GM23338 (cell line): ENCODE measurements around the gene OR8B12.

Experiments
- EZH2 ChIP-seq: fragments of 200-600 bp; sonication (generic); IDR thresholded peaks from one replicate; pipeline ENCODE4 v1.8.0; 2017; ENCODE audit warnings: antibody characterized with exemption, mild to moderate bottlenecking, low read depth; ENCODE audit not compliant: unreplicated experiment
- EZH2phosphoT487 ChIP-seq: fragments of 200-600 bp; sonication (generic); IDR thresholded peaks from one replicate; pipeline ENCODE4 v1.8.1; 2018; ENCODE audit warnings: antibody characterized with exemption; ENCODE audit not compliant: unreplicated experiment
- JUNB ChIP-seq: IDR thresholded peaks from one replicate; pipeline ENCODE4 v1.6.1; 2016; ENCODE audit warnings: antibody characterized with exemption; ENCODE audit not compliant: unreplicated experiment
- POLR2AphosphoS5 ChIP-seq: IDR thresholded peaks from 2 replicates; pipeline ENCODE4 v1.6.1; 2016; ENCODE audit warnings: antibody characterized with exemption, low read depth
- STAT1 ChIP-seq: IDR thresholded peaks from one replicate; pipeline ENCODE4 v1.6.1; 2016; ENCODE audit warnings: antibody characterized with exemption; ENCODE audit not compliant: unreplicated experiment
- ZNF114 ChIP-seq: fragments of 250-450 bp; sonication (Bioruptor Pico); IDR thresholded peaks from 2 replicates; pipeline ENCODE4 v1.5.0; 2020; ENCODE audit warnings: mild to moderate bottlenecking, moderate library complexity
- TF ChIP-seq, protein P1 (sequence below), 2 experiments: fragments of 200-600 bp in 1 of 2; sonication (generic) in 1 of 2; conservative IDR thresholded peaks; 2 replicates each; pipeline versions ENCODE4 v1.5.1 to v1.6.1; 2016 to 2017; ENCODE audit warnings: antibody characterized with exemption in 2 of 2, low read depth in 2 of 2, mild to moderate bottlenecking in 2 of 2, moderate library complexity in 1 of 2
- TF ChIP-seq, protein P2 (sequence below): IDR thresholded peaks from one replicate; pipeline ENCODE4 v1.6.1; 2018; ENCODE audit warnings: antibody characterized with exemption; ENCODE audit not compliant: unreplicated experiment
- TF ChIP-seq, protein P3 (sequence below): IDR thresholded peaks from 2 replicates; pipeline ENCODE4 v1.6.1; 2016; ENCODE audit warnings: antibody characterized with exemption

DNA sequence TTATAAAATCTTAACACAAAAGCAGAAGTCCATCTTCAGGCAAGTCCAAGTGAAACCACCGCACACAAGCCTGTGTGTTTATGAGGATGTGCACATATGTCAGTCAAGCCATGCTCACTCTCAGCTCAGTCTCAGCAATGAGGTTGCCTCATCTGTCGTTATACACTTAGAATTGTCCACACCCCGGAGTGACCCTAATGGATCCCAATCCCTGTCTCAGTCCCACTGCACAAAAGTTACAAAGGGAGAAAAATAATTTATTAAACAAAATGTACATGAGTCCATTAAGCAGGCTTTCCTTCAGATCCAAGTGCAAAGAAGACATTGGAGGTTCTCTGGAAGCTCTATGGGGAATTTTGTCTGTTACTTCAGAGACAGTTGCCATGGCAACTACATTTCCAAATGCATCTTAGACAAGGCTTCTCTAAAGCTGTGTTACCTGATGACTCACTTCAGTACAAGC is 24.4 kb downstream of the OR8B12 start:
- TF ChIP-seq, protein P1, sequence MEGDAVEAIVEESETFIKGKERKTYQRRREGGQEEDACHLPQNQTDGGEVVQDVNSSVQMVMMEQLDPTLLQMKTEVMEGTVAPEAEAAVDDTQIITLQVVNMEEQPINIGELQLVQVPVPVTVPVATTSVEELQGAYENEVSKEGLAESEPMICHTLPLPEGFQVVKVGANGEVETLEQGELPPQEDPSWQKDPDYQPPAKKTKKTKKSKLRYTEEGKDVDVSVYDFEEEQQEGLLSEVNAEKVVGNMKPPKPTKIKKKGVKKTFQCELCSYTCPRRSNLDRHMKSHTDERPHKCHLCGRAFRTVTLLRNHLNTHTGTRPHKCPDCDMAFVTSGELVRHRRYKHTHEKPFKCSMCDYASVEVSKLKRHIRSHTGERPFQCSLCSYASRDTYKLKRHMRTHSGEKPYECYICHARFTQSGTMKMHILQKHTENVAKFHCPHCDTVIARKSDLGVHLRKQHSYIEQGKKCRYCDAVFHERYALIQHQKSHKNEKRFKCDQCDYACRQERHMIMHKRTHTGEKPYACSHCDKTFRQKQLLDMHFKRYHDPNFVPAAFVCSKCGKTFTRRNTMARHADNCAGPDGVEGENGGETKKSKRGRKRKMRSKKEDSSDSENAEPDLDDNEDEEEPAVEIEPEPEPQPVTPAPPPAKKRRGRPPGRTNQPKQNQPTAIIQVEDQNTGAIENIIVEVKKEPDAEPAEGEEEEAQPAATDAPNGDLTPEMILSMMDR (conservative IDR thresholded peaks at IDR 0.05; ENCODE audit: low read depth in 2 of 2), result no peak
- TF ChIP-seq POLR2AphosphoS5 (no peak), EZH2phosphoT487 (no peak), EZH2 (no peak), STAT1 (no peak), JUNB (no peak), ZNF114 (CRISPR knock-in tag) (no peak)
- TF ChIP-seq, protein P2, sequence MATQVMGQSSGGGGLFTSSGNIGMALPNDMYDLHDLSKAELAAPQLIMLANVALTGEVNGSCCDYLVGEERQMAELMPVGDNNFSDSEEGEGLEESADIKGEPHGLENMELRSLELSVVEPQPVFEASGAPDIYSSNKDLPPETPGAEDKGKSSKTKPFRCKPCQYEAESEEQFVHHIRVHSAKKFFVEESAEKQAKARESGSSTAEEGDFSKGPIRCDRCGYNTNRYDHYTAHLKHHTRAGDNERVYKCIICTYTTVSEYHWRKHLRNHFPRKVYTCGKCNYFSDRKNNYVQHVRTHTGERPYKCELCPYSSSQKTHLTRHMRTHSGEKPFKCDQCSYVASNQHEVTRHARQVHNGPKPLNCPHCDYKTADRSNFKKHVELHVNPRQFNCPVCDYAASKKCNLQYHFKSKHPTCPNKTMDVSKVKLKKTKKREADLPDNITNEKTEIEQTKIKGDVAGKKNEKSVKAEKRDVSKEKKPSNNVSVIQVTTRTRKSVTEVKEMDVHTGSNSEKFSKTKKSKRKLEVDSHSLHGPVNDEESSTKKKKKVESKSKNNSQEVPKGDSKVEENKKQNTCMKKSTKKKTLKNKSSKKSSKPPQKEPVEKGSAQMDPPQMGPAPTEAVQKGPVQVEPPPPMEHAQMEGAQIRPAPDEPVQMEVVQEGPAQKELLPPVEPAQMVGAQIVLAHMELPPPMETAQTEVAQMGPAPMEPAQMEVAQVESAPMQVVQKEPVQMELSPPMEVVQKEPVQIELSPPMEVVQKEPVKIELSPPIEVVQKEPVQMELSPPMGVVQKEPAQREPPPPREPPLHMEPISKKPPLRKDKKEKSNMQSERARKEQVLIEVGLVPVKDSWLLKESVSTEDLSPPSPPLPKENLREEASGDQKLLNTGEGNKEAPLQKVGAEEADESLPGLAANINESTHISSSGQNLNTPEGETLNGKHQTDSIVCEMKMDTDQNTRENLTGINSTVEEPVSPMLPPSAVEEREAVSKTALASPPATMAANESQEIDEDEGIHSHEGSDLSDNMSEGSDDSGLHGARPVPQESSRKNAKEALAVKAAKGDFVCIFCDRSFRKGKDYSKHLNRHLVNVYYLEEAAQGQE, result no peak
- TF ChIP-seq, protein P3, sequence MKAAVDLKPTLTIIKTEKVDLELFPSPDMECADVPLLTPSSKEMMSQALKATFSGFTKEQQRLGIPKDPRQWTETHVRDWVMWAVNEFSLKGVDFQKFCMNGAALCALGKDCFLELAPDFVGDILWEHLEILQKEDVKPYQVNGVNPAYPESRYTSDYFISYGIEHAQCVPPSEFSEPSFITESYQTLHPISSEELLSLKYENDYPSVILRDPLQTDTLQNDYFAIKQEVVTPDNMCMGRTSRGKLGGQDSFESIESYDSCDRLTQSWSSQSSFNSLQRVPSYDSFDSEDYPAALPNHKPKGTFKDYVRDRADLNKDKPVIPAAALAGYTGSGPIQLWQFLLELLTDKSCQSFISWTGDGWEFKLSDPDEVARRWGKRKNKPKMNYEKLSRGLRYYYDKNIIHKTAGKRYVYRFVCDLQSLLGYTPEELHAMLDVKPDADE, result no peak
